Measurements from ENCODE around the gene PRR36. TPM values are rescaled to one million over a fixed set of nuclear protein-coding genes. Genes with fewer than 3 reads are reported as not detected.

Gene PRR36
- total RNA-seq, 1 donor from 2014 or later: 37.4 TPM

DNA sequence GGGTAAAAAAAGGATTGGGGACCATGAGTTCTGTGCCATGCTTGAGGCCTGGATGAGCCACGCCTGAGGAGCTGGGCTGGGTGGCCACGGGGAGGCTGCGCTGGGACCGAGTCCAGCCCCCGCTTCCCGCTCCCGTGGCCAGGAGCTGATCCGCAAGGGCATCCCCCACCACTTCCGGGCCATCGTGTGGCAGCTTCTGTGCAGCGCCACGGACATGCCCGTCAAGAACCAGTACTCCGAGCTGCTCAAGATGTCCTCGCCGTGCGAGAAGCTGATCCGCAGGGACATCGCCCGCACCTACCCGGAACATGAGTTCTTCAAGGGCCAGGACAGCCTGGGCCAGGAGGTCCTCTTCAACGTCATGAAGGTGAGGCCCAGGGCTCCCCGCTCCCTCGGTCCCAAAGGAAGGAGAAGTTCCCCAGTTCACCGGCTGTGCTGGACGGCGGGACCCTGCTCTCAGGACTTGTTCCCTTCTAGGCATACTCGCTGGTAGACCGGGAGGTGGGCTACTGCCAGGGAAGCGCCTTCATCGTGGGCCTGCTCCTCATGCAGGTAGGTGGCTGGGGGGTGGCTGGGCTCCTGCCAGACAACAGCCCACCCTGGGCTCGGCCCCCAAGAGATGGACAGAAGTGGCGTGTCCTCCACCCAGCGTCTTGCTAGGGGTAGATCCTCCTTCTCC, 25.3 kb downstream of the PRR36 start:
- Mint-ChIP-seq H3K27ac (no peak overlapping the region), H3K27me3 (no peaks in the 10 kb centered on the region), H3K4me3 (ENCODE audit: low read depth) (no peak overlapping the region), H3K9me3 (ENCODE audit: low read depth) (no peaks in the 10 kb centered on the region), H3K4me1 (ENCODE audit: low read depth) (peaks cover 4% of the 10 kb centered on the region), H3K36me3 (ENCODE audit: insufficient read depth) (no peaks in the 10 kb centered on the region)
- no peak for DNase-seq (ENCODE audit: low spot score, unreplicated experiment)
- TF ChIP-seq CTCF (IDR thresholded peaks at IDR 0.05; ENCODE audit: unreplicated experiment): no peak

- Mint-ChIP-seq H3K4me1 (ENCODE audit: low read depth) (no peaks in the 10 kb centered on the region), H3K27ac (no peak overlapping the region), H3K27me3 (no peaks in the 10 kb centered on the region), H3K4me3 (ENCODE audit: low read depth) (no peak overlapping the region), H3K9me3 (ENCODE audit: low read depth) (no peaks in the 10 kb centered on the region), H3K36me3 (ENCODE audit: insufficient read depth) (no peaks in the 10 kb centered on the region)
- DNase-seq (ENCODE audit: low spot score, unreplicated experiment): no peak
- TF ChIP-seq CTCF (IDR thresholded peaks at IDR 0.05; ENCODE audit: unreplicated experiment): no peak
These were observed 26.5 kb downstream of the PRR36 start for GRCh38 chr19:7847664-7848063.

GRCh38 chr19:7846155-7846646, 28.0 kb downstream of the PRR36 start:
- Mint-ChIP-seq H3K4me1 (ENCODE audit: low read depth) (no peaks in the 10 kb centered on the region), H3K4me3 (ENCODE audit: low read depth) (no peak overlapping the region), H3K27ac (no peak overlapping the region), H3K9me3 (ENCODE audit: low read depth) (no peaks in the 10 kb centered on the region), H3K27me3 (no peaks in the 10 kb centered on the region), H3K36me3 (ENCODE audit: insufficient read depth) (no peaks in the 10 kb centered on the region)
- TF ChIP-seq CTCF (IDR thresholded peaks at IDR 0.05; ENCODE audit: unreplicated experiment): no peak
- DNase-seq (ENCODE audit: low spot score, unreplicated experiment): no peak

DNA sequence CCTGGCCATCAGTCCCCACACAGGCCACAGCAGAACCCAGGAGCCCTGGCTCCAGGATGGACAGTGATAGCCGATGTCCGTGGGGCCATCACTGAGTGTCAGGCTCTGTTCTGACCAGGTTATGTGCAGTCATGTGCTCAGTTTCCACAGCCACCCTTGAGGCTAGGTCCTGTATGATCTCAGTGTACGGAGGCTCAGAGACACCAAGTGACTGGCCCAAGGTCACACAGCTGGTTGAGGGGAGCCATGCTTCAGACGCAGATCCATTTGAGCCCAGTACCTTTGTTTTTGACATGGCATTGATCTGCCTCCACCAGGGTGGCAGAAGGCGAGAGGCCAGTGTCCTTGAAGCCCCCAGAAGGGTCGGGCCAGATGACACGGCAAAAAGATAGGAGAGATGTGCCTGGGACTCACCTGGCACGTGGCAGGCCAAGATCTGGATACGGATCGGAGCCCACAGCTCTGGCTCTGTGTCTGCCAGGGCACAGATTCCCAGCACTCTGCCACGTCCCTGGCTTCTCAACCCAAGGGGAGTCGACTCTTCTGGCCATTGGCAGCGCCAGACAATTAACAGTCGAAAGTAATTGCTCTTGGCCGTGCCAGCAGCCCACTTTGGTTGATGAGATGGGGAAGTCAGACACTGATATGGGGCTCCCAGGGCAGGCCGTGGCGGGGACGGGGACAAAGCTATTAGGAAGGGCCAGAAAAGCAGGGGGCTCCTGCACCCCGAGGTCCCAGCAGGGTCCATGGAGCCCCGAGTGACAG, 28.6 kb downstream of the PRR36 start:
- H3K9me3 Mint-ChIP-seq (ENCODE audit: low read depth): no peaks in the 10 kb centered on the region
- H3K27ac Mint-ChIP-seq: no peak overlapping the region
- no peaks in the 10 kb centered on the region for H3K27me3 Mint-ChIP-seq
- no peak for DNase-seq (ENCODE audit: low spot score, unreplicated experiment)
- H3K36me3 Mint-ChIP-seq (ENCODE audit: insufficient read depth): no peaks in the 10 kb centered on the region
- H3K4me1 Mint-ChIP-seq (ENCODE audit: low read depth): no peaks in the 10 kb centered on the region
- no peak for TF ChIP-seq CTCF (IDR thresholded peaks at IDR 0.05; ENCODE audit: unreplicated experiment)
- H3K4me3 Mint-ChIP-seq (ENCODE audit: low read depth): no peak overlapping the region

DNA sequence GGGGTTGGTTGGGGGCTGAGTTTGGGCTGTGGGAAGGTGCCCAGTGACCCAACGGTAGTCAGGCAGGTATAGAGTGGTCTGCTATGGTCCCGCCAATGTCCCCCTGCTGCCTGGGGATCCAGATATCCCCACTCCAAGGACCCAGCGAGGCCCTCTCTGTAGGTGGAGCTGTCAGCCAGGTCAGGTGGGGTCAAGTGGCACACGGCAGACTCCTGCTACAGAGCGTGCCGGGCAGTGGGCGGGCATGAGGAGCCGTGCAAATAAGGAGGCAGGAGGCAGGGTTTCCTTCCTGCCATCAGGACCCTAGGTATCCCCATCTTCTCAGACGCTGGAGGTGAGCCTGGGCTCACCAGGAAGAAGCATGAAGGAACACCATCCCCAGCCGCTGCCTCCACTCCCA, 29.2 kb downstream of the PRR36 start:
- DNase-seq (ENCODE audit: low spot score, unreplicated experiment): no peak

More for the DNA sequence above, 29.2 kb downstream of the PRR36 start:
- no peak overlapping the region for H3K4me3 Mint-ChIP-seq (ENCODE audit: low read depth)
- TF ChIP-seq CTCF (IDR thresholded peaks at IDR 0.05; ENCODE audit: unreplicated experiment): no peak
- H3K9me3 Mint-ChIP-seq (ENCODE audit: low read depth): no peaks in the 10 kb centered on the region
- H3K27ac Mint-ChIP-seq: no peak overlapping the region
- H3K27me3 Mint-ChIP-seq: no peaks in the 10 kb centered on the region
- H3K36me3 Mint-ChIP-seq (ENCODE audit: insufficient read depth): no peaks in the 10 kb centered on the region
- H3K4me1 Mint-ChIP-seq (ENCODE audit: low read depth): no peaks in the 10 kb centered on the region
